T-helper 17 cell (primary cell): ENCODE data around the gene SPAG6. TPM values are rescaled to one million over a fixed set of nuclear protein-coding genes. Genes with fewer than 3 reads are reported as not detected.

ENCODE experiments used
- ATAC-seq: fragments of 150-1000 bp; cut with Tn5 transposase; 2 replicates; pipeline ENCODE4 v1.10.0; 2021; ENCODE audit warnings: mild to moderate bottlenecking, moderate library complexity
- DNase-seq, 3 donors: peaks; one replicate each; pipeline versions ENCODE4 v3.0.0 to v3.0.0-alpha.2; 2020 to 2021
- H3K9me3 ChIP-seq: one replicate; pipeline ENCODE4 v1.7.0; 2013; ENCODE audit warnings: low read length, mild to moderate bottlenecking; ENCODE audit not compliant: control insufficient read depth, poor library complexity, severe bottlenecking
- H3K27ac Mint-ChIP-seq: one replicate; pipeline ENCODE4 v1.8.0; 2022; ENCODE audit warnings: mild to moderate bottlenecking, moderate library complexity, mixed read lengths
- H3K27me3 Mint-ChIP-seq: one replicate; pipeline ENCODE4 v1.8.0; 2022; ENCODE audit warnings: mixed read lengths
- H3K36me3 Mint-ChIP-seq: one replicate; pipeline ENCODE4 v1.8.0; 2022; ENCODE audit warnings: low read depth, mixed read lengths
- H3K4me1 Mint-ChIP-seq: one replicate; pipeline ENCODE4 v1.8.0; 2022; ENCODE audit warnings: mild to moderate bottlenecking, mixed read lengths
- H3K4me3 Mint-ChIP-seq: one replicate; pipeline ENCODE4 v1.8.0; 2022; ENCODE audit warnings: mild to moderate bottlenecking, moderate library complexity, mixed read lengths
- total RNA-seq, 4 donors: library from RNA in 2 of 4; stranded (reverse) in 2 of 4; gene quantifications; one replicate each; pipeline ENCODE4 v1.2.3 and lab custom pipeline; 2022 to 2026

SPAG6 gene
- total RNA-seq, 2 donors from 2014 or later = not detected

DNA sequence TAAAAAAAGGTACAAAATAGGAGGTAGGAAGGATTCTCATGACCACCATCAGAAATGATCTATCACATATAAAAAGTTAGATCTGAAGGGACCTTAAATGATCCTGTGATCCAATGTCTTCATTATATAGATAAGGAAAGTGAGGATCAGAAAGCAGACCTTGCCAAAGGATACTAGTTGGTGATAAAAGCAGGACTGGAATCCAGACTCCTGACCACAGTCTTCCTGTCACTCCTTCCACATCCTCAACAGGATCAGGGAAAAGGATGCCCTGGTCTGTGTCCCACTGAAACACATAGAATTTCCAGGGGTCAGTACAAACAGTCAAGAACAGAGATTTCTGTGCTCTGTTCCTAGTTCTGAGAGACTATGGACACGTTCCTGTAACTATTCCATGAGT, 97.2 kb downstream of the SPAG6 start:
- peaks cover 22% of the 10 kb centered on the region for H3K4me1 Mint-ChIP-seq
- no peak overlapping the region for H3K27ac Mint-ChIP-seq

DNA sequence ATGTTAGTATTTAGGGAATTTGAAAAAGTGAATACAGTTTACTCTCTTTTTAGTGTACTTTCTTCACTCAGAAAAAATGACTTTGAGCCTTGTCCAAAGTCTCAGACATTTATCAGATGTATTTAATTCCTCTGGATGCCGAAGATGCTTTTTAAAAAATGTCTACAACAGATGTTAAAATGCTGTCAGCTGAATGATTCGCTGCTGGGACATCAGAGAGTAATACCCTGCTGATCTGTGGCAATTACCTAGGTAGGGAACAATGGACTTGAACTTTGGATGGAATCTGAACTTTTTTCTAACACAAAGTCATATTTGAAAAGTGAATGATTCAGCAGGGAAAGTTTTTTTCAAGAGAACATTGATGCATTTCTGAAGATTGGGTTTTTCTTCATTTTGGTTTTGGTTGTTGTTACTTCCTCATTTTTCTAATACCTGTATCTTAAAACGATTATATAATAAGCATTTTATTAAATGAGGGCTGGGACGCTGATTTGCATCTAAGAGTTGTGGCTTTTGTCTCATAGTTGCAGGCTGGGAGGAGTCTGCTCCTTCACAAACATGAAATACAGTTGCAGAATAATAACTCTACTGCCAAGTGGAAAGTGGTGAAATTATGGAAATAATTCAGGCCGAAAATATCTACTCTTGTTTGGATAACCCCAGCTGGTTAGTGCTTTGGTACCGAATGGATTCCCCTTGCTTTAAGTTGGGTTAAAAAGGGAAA, 98.0 kb downstream of the SPAG6 start:
- H3K9me3 ChIP-seq = no peaks in the 10 kb centered on the region
- Mint-ChIP-seq H3K27ac (no peak overlapping the region), H3K27me3 (peaks cover 26% of the 10 kb centered on the region), H3K4me3 (no peak overlapping the region), H3K4me1 (peaks cover 13% of the 10 kb centered on the region), H3K36me3 (peaks cover 7% of the 10 kb centered on the region)
- ATAC-seq (no peak), DNase-seq (no peak)

More for the DNA sequence above, 97.2 kb downstream of the SPAG6 start:
- Mint-ChIP-seq H3K36me3 (peaks cover 7% of the 10 kb centered on the region), H3K27me3 (peaks cover 21% of the 10 kb centered on the region), H3K4me3 (no peak overlapping the region)
- no peak for DNase-seq
- no peaks in the 10 kb centered on the region for H3K9me3 ChIP-seq
- ATAC-seq = no peak

DNA sequence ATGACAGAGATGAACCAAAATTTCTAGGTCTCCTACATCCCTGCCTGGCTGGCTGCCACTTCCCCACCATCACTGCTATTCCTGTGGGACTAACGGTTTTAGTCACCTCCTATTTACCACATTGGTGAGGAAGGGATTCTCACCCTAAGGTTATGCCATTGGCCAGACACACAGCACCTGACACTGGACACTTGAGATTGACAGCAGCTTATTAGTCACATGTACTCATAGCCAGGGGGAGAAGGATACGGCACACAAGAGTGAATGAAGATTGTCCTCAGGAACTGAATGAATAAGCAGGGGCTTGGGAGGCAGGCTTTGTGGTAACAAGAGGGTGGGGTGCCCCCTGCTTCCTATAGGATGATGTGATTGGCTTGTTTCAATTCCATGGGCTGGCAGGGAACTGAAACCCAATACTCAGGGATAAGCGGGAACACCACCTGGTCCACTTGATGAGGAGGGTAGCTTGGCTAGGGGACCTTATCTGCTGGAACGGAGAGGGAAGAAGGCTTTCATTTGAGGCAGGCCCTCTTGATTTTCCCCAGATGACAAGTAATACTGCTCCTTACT, 99.0 kb downstream of the SPAG6 start:
- H3K36me3 Mint-ChIP-seq = peaks cover 7% of the 10 kb centered on the region
- H3K9me3 ChIP-seq = no peaks in the 10 kb centered on the region
- peaks cover 35% of the 10 kb centered on the region for H3K27me3 Mint-ChIP-seq
- H3K4me3 Mint-ChIP-seq = no peak overlapping the region
- ATAC-seq (no peak), DNase-seq (no peak)
- H3K4me1 Mint-ChIP-seq = peaks cover 8% of the 10 kb centered on the region
- no peak overlapping the region for H3K27ac Mint-ChIP-seq

DNA sequence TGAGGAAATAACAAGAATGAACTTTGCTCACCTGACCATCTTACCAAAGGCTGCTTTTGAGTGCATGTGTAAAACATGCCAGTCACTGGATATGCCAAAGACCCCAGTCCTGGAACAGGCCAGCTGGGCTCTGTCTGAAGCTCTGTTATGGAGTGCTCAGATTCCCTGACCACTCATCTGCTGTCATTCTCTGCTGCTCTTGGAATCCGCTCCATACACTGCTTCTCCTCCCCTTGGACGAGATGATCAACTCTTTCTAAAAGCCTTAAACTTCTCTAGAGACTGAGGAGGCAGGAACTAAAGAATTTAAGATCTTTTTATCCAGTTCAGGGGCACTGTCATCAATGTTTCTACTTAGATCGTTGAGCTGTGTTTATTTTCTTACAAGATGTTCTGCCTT, 100.2 kb downstream of the SPAG6 start:
- Mint-ChIP-seq H3K4me1 (peaks cover 4% of the 10 kb centered on the region), H3K27ac (no peak overlapping the region), H3K36me3 (peaks cover 7% of the 10 kb centered on the region), H3K4me3 (no peak overlapping the region), H3K27me3 (peaks cover 42% of the 10 kb centered on the region)
- DNase-seq (no peak), ATAC-seq (no peak)
- no peaks in the 10 kb centered on the region for H3K9me3 ChIP-seq

DNA sequence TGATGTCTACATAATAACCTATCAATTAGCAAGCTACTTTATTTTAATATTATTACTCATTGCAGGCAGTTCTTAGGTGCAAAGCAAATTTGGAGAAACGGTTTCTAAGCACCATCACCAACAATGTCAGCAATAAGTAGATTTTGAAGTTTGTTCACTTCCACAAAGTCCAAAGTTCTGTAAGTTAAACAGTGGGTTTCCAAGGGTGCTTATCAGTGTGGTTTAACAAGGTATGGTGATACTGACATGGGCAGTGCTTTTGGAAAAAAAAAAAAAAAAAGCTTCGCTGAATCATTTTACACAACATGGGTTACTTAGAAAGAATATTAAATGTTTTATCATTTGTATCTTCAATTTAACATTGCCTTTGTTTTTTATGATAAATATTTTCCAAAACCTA, 101.8 kb downstream of the SPAG6 start:
- Mint-ChIP-seq H3K4me3 (no peak overlapping the region), H3K27ac (no peak overlapping the region), H3K27me3 (peaks cover 42% of the 10 kb centered on the region), H3K36me3 (peaks cover 6% of the 10 kb centered on the region), H3K4me1 (peaks cover 2% of the 10 kb centered on the region)
- H3K9me3 ChIP-seq = no peaks in the 10 kb centered on the region
- DNase-seq (no peak), ATAC-seq (no peak)

DNA sequence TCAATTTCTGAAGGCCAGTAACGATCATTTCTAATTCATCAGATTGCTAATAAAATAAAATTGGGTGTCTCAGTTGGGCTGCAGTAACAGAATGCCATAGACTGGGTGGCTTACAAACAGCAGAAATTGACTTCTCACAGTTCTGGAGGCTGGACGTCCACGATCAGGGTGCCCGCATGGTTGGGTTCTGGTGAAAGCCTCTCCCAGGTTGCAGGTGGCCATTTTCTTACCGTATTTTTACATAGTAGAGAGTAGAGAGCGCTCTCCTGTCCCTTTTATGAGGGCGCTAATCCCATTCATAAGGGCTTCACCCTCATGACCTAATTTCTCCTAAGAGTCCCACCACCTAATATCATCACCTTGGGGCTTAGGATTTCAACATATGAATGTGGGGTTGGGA, 106.0 kb downstream of the SPAG6 start:
- H3K36me3 Mint-ChIP-seq = peaks cover 2% of the 10 kb centered on the region
- DNase-seq = no peak
- H3K9me3 ChIP-seq = no peaks in the 10 kb centered on the region
- no peak overlapping the region for H3K4me3 Mint-ChIP-seq
- H3K4me1 Mint-ChIP-seq = peaks cover 2% of the 10 kb centered on the region
- no peak for ATAC-seq
- peaks cover 23% of the 10 kb centered on the region for H3K27me3 Mint-ChIP-seq
- no peak overlapping the region for H3K27ac Mint-ChIP-seq

DNA sequence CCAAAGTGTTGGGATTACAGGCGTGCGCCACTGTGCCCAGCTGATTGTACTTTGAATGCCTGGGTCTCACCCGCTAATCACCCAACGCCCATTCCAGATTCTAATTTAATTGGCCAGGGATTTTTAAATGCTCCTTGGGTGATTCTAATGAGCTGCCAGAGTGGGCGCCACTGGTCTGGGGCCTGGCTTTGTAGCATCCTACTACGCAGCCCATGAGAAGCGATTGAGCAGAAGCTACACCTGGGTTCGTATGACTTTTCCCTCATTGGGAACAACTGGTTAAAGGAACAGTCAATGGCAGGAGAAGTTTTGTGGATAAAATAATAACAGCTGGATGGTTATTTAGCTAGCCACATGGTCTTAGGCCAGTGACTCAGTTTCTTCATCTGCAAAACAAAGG, 108.0 kb downstream of the SPAG6 start:
- ATAC-seq (no peak), DNase-seq (no peak)
- no peaks in the 10 kb centered on the region for H3K9me3 ChIP-seq
- Mint-ChIP-seq H3K36me3 (no peaks in the 10 kb centered on the region), H3K4me3 (no peak overlapping the region), H3K27me3 (peaks cover 23% of the 10 kb centered on the region), H3K27ac (no peak overlapping the region), H3K4me1 (peaks cover 2% of the 10 kb centered on the region)

DNA sequence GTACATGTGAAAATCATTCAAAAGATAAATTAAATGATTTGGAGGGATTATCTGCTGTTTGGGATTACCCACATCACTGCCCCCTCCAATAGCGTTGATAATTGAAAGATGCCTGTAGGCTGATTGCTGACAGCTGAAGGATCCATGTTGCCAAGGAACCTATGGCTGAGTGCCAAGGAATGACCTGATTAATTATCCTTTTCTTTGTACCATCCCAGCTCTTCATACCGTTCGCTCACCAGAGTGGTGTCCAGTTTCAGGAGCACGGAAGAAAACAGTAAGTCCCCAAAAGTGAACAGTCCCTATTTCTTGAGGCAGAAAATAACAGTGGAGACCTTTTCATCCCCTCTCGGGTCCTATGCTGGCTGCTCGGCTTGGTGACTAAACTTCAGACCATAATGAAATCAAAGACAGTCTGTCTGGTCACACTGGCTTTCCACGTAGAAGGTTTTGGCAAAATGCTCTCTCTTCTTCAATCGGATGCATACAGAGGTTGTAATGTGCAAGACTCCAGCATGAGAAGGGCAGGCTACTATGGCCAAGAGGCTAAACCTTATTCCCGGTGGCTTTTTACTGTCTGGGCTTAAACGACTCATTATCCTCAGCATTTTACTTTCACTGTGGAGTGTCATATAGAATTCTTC, 108.8 kb downstream of the SPAG6 start:
- H3K4me3 Mint-ChIP-seq = no peak overlapping the region
- no peak for DNase-seq
- peaks cover 2% of the 10 kb centered on the region for H3K4me1 Mint-ChIP-seq
- no peaks in the 10 kb centered on the region for H3K9me3 ChIP-seq
- H3K27me3 Mint-ChIP-seq = peaks cover 15% of the 10 kb centered on the region
- no peak overlapping the region for H3K27ac Mint-ChIP-seq
- no peak for ATAC-seq
- no peaks in the 10 kb centered on the region for H3K36me3 Mint-ChIP-seq

DNA sequence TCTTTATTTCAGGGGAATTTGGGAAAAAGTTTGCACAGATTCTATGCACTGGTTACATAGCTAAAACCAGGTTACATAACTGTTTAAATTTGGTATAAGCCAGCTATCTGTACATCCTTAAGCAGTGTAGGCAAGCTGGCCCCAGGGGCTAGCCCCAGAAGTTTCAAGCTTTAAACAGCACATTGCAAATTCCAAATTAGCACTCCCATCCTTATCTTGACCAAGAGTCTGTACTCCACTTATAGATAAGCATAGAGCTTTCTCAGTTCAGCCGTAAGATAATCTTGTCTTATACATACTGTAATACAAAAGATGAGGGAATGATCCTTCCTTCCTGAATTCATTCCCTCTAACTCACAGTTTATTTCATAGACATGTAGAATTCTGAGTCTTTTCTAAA, 109.3 kb downstream of the SPAG6 start:
- Mint-ChIP-seq H3K36me3 (no peaks in the 10 kb centered on the region), H3K4me3 (no peak overlapping the region), H3K4me1 (peaks cover 2% of the 10 kb centered on the region), H3K27ac (no peak overlapping the region), H3K27me3 (peaks cover 11% of the 10 kb centered on the region)
- no peaks in the 10 kb centered on the region for H3K9me3 ChIP-seq
- DNase-seq (no peak), ATAC-seq (no peak)

DNA sequence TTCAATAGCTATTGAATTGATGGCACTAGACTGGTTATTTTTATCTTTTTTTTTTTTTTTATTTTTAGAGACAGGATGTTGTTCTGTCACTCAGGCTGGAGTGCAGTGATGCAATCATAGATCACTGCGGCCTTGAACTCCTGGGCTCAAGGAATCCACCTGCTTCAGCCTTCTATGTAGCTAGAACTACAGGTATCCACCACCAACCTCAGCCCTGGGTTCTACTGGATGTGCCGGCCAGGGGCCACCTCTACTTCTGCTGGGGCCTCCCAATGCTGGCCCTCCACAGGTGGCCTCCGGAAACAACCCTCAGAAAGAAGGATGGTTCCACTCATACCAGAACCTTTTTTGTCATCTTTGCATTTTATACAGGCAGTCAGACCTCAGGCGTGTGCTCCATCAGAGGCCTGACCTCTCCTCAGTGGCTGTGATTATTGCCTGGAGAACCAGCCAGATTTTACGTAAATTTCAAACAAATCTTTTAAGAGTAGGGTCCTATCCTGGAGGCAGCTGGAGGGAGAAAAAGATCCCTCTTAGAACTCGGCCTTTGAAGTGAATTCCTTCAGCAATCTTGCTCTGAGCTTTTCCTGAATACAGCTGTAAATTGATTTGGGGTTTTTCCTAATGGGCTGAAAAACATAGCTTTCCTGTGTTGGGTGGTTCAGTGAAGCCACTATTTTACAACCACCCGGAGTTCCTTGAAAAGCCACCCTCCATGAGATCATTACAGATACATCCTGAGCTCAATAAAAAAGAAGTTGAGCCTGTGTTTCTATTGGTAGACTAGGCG, 110.0 kb downstream of the SPAG6 start:
- Mint-ChIP-seq H3K27ac (no peak overlapping the region), H3K4me3 (no peak overlapping the region), H3K27me3 (peaks cover 6% of the 10 kb centered on the region), H3K36me3 (no peaks in the 10 kb centered on the region), H3K4me1 (peaks cover 2% of the 10 kb centered on the region)
- DNase-seq (no peak), ATAC-seq (no peak)
- no peaks in the 10 kb centered on the region for H3K9me3 ChIP-seq

DNA sequence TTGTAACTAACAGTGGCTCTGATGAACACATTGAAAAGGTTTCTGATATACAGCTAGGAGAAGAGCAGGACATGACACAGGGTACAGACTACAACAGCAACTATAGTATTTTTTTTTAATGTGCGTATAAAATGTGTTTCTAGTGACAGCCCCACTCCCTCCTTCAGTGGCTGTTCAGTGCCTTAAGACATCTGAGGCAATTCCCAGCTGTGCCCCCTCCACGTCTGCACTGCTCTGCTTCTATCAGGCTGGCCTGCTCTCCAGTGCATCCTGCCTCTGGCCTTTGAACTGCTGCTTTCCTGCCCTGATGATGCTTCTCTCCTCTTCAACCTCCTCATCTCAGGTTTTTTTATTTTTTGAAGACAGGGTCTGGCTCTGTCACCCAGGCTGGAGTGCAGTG, 111.2 kb downstream of the SPAG6 start:
- DNase-seq (no peak), ATAC-seq (no peak)
- Mint-ChIP-seq H3K27me3 (peaks cover 6% of the 10 kb centered on the region), H3K4me1 (peaks cover 2% of the 10 kb centered on the region), H3K27ac (no peak overlapping the region), H3K4me3 (no peak overlapping the region), H3K36me3 (no peaks in the 10 kb centered on the region)
- H3K9me3 ChIP-seq = no peaks in the 10 kb centered on the region

DNA sequence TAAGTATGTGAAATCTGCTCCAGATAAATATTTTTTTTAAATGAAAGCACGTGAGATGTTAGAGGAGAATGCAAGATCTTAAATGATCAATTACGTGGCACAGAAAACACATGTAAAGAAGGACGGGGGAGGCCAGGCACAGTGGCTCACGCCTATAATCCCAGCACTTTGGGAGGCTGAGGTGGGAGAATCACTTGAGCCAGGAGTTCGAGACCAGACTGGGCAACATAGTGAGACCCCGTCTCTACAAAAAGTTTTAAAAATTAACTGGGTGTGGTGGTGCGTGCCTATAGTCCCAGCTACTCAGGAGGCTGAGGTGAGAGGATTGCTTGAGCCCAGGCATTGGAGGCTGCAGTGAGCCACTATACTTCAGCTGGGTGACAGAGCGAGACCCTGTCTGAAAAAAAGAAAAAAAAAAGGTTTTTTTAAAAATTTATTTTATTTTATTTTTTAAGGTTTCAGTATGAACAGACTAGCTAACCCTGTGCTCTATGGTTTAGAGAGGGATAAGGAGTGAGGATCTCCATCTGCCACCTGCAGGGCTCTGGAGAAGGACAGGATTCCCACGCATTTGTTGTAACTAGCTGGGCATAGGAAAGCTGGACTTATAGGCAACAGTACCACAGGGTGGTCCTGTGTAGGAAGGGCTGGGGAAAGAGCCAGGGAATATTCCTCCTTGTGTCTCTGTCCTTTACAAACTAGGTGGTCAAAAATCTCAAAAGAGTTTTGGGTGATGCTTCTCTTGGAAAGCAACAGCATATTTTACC, 113.2 kb downstream of the SPAG6 start:
- Mint-ChIP-seq H3K27ac (no peak overlapping the region), H3K36me3 (no peaks in the 10 kb centered on the region), H3K4me3 (no peak overlapping the region), H3K27me3 (peaks cover 13% of the 10 kb centered on the region), H3K4me1 (peaks cover 2% of the 10 kb centered on the region)
- DNase-seq = no peak
- ATAC-seq = no peak
- no peaks in the 10 kb centered on the region for H3K9me3 ChIP-seq

DNA sequence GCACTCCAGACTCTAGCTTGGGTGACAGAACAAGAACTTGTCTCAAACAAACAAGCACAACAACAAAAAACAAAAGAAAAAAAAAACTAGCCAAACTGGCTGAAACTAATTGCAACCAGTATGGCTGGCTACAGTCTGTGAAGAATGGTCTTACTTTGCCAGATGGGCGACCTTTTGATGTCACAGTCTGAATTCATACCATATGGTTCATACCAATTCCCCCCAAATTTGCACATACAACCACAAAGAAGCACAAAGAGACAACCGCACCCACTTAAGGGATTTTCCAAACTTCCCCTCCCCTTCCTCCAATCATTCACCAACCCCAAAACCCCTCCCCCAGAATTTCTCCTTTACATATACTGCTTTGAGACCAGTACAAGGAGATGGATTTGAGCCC, 114.2 kb downstream of the SPAG6 start:
- H3K4me3 Mint-ChIP-seq = no peak overlapping the region
- DNase-seq (no peak), ATAC-seq (no peak)
- no peak overlapping the region for H3K27ac Mint-ChIP-seq
- no peaks in the 10 kb centered on the region for H3K36me3 Mint-ChIP-seq
- H3K27me3 Mint-ChIP-seq = peaks cover 13% of the 10 kb centered on the region
- no peaks in the 10 kb centered on the region for H3K9me3 ChIP-seq
- H3K4me1 Mint-ChIP-seq = peaks cover 6% of the 10 kb centered on the region
